GM10266 (cell line): Measurements from ENCODE around the gene ADAM10.

Source experiments
- DNase-seq: peaks from one replicate; pipeline ENCODE4 v3.0.0; 2012; ENCODE audit errors: extremely low spot score
- CTCF ChIP-seq: IDR thresholded peaks from 2 replicates; pipeline ENCODE4 v1.5.1; 2012; ENCODE audit warnings: mild to moderate bottlenecking, low read depth; ENCODE audit not compliant: control insufficient read depth, insufficient read depth; ENCODE audit errors: missing control alignments

The ADAM10 gene

GRCh38 chr15:58602823-58603222 lies 146.7 kb downstream of the ADAM10 start:
- TF ChIP-seq CTCF: no peak
- no peak for DNase-seq

- TF ChIP-seq CTCF: no peak
- no peak for DNase-seq
These were observed 150.7 kb downstream of the ADAM10 start for GRCh38 chr15:58598829-58599210.

GRCh38 chr15:58597943-58598828 lies 151.3 kb downstream of the ADAM10 start:
- TF ChIP-seq CTCF: no peak
- no peak for DNase-seq

GRCh38 chr15:58595516-58596263 lies 153.8 kb downstream of the ADAM10 start:
- no peak for TF ChIP-seq CTCF
- no peak for DNase-seq

- no peak for TF ChIP-seq CTCF
- no peak for DNase-seq
These were observed 154.6 kb downstream of the ADAM10 start for GRCh38 chr15:58594898-58595297.

GRCh38 chr15:58593870-58594269 lies 155.6 kb downstream of the ADAM10 start:
- no peak for TF ChIP-seq CTCF
- DNase-seq: peak; percentile 15

- DNase-seq: no peak
- no peak for TF ChIP-seq CTCF
These were observed 158.6 kb downstream of the ADAM10 start for GRCh38 chr15:58590926-58591325.
